Medulla oblongata (tissue), 1 donor: ENCODE measurements around the gene BCCIP.

Experiments used
- DNase-seq: peaks from one replicate; pipeline ENCODE4 v3.0.0-alpha.2; 2015; ENCODE audit errors: extremely low spot score

The BCCIP gene

GRCh38 chr10:125822878-125823662, at the start of gene BCCIP, which contains the start of gene UROS:
TSS of gene BCCIP (plus strand) at chr10:125823546. CDS start at chr10:125823558, 12 bp downstream.
TSS of gene UROS (minus strand) at chr10:125823258. CDS start at chr10:125816499, 6,759 bp downstream.
- DNase-seq: peak; percentile 91

- no peak for DNase-seq
Measured at GRCh38 chr10:125773687-125774543, 49.4 kb upstream of the BCCIP start.

GRCh38 chr10:125774581-125775191, 48.7 kb upstream of the BCCIP start:
- DNase-seq: no peak

- DNase-seq: no peak
Measured at GRCh38 chr10:125775491-125776106, 47.7 kb upstream of the BCCIP start, which contains the start of gene MMP21. TSS of gene MMP21 (minus strand) at chr10:125775821. CDS start at chr10:125775821, 0 bp downstream.

- no peak for DNase-seq
Measured at GRCh38 chr10:125777806-125778205, 45.5 kb upstream of the BCCIP start.

- DNase-seq: no peak
Measured at GRCh38 chr10:125778556-125778955, 44.8 kb upstream of the BCCIP start.

GRCh38 chr10:125779403-125780327, 43.7 kb upstream of the BCCIP start:
- DNase-seq: no peak

GRCh38 chr10:125781374-125781773, 42.0 kb upstream of the BCCIP start:
- DNase-seq: no peak

GRCh38 chr10:125782054-125782453, 41.3 kb upstream of the BCCIP start:
- no peak for DNase-seq

GRCh38 chr10:125782616-125783015, 40.7 kb upstream of the BCCIP start:
- no peak for DNase-seq

GRCh38 chr10:125783408-125783807, 39.9 kb upstream of the BCCIP start:
- DNase-seq: no peak

- DNase-seq: no peak
Measured at GRCh38 chr10:125783957-125784356, 39.4 kb upstream of the BCCIP start.

GRCh38 chr10:125785791-125786190, 37.6 kb upstream of the BCCIP start:
- DNase-seq: no peak

GRCh38 chr10:125788156-125789034, 35.0 kb upstream of the BCCIP start:
- no peak for DNase-seq

GRCh38 chr10:125792342-125793300, 30.7 kb upstream of the BCCIP start:
- no peak for DNase-seq

- peak; percentile 92 for DNase-seq
Measured at GRCh38 chr10:125795128-125795527, 28.2 kb upstream of the BCCIP start.

- DNase-seq: no peak
Measured at GRCh38 chr10:125795637-125796190, 27.6 kb upstream of the BCCIP start.

- no peak for DNase-seq
Measured at GRCh38 chr10:125797424-125797823, 25.9 kb upstream of the BCCIP start.
